Hepatic stellate cell (primary cell): ENCODE measurements around the gene HCN2.

Source experiments
- DNase-seq: peaks from one replicate; pipeline ENCODE4 v3.0.0; 2011; ENCODE audit warnings: low spot score

Gene HCN2

GRCh38 chr19:640606-641189 lies 51.0 kb downstream of the HCN2 start:
- DNase-seq = no peak

GRCh38 chr19:641702-642101 lies 52.0 kb downstream of the HCN2 start:
- no peak for DNase-seq

GRCh38 chr19:642767-643727 lies 53.4 kb downstream of the HCN2 start:
- no peak for DNase-seq

GRCh38 chr19:643736-644135 lies 54.1 kb downstream of the HCN2 start:
- DNase-seq = no peak

- no peak for DNase-seq
Observed at GRCh38 chr19:644363-644762, 54.7 kb downstream of the HCN2 start.

GRCh38 chr19:644789-645188 lies 55.1 kb downstream of the HCN2 start:
- DNase-seq = no peak

- no peak for DNase-seq
Observed at GRCh38 chr19:645912-646778, 56.5 kb downstream of the HCN2 start.

GRCh38 chr19:646779-647565 lies 57.3 kb downstream of the HCN2 start:
- no peak for DNase-seq

- DNase-seq = no peak
Observed at GRCh38 chr19:647566-648284, 58.0 kb downstream of the HCN2 start.

- DNase-seq = no peak
Observed at GRCh38 chr19:648305-648704, 58.6 kb downstream of the HCN2 start.

- DNase-seq = no peak
Observed at GRCh38 chr19:648904-649801, 59.5 kb downstream of the HCN2 start.

GRCh38 chr19:650121-650520 lies 60.4 kb downstream of the HCN2 start:
- DNase-seq = no peak

GRCh38 chr19:651114-651818 lies 61.6 kb downstream of the HCN2 start:
- DNase-seq = no peak

GRCh38 chr19:651991-652390 lies 62.3 kb downstream of the HCN2 start:
- DNase-seq = no peak

- DNase-seq = no peak
Observed at GRCh38 chr19:652467-653389, 63.0 kb downstream of the HCN2 start.

- DNase-seq = no peak
Observed at GRCh38 chr19:653425-653824, 63.7 kb downstream of the HCN2 start.

- no peak for DNase-seq
Observed at GRCh38 chr19:655691-656090, 66.0 kb downstream of the HCN2 start.
